Measurements from ENCODE around the gene MARCHF4. TPM values are rescaled to one million over a fixed set of nuclear protein-coding genes. Genes with fewer than 3 reads are reported as not detected.

The MARCHF4 gene
- total and polyA plus RNA-seq, 9 of the 15 experiments (the other 6 are each of a cell fraction or from before 2014, with no cell fraction given), result 0.05 TPM; not detected in 8

DNA sequence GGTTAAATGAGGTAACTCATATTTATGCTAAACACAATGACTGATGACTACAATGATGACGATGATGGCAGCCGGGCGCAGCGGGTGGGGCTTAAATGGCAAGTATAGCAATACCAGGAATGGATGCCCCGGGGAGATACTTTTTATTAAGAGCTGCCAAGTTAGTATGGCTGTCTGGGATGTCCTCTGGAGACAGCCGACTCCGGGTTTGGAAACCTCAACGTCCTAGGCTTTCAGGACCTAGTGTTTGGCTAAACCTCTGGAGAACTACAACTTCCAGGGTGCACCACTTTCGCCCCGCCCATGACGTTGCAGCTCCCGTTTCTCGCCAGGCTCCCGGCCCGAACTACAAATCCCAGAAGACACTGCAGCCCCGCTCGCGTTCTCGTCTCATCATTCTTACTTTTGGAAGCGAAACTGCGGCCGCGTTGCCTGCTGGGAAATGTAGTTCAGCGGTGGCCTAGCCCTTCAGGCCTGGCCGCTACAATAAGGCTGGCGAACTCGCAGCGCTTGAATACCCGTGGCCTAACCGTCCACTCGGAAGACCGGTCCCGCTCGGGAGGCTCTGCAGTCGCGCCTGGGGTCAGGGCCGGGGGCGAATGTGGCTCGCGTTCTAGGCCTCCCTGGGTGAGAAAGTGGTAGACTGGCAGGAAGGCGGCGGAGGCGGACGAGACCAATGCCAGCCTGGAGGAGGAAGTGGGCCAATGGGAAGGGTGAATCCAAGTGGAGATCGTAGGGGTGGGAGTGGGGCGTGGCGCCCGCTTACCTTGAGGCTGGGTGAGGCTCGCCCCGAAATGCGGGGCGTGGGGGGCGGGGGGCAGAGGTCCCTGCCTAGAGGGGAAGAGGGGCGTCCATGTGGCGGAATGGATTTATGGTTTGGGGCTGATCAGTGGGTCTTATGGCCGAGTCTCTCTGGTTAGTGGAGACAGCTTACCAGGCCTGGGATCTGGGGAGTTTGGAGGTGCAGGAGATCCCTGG, 40.0 kb upstream of the MARCHF4 start, which contains the start of gene SMARCAL1 (continued):
- TF ChIP-seq NCOA2 (IDR thresholded peaks at IDR 0.05; ENCODE audit: partially characterized antibody in 2 of 2), result no peak
- no peak for TF ChIP-seq CHD1 (IDR thresholded peaks at IDR 0.05; ENCODE audit: low read length)
- no peak for TF ChIP-seq NR2C1 (IDR thresholded peaks at IDR 0.05)
- peak; percentile 72 for TF ChIP-seq NR2C1 (tag; IDR thresholded peaks at IDR 0.05)
- TF ChIP-seq, protein P1, sequence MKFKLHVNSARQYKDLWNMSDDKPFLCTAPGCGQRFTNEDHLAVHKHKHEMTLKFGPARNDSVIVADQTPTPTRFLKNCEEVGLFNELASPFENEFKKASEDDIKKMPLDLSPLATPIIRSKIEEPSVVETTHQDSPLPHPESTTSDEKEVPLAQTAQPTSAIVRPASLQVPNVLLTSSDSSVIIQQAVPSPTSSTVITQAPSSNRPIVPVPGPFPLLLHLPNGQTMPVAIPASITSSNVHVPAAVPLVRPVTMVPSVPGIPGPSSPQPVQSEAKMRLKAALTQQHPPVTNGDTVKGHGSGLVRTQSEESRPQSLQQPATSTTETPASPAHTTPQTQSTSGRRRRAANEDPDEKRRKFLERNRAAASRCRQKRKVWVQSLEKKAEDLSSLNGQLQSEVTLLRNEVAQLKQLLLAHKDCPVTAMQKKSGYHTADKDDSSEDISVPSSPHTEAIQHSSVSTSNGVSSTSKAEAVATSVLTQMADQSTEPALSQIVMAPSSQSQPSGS (CRISPR knock-in tag; IDR thresholded peaks at IDR 0.05), result no peak
- TF ChIP-seq ZNF830 (CRISPR knock-in tag; IDR thresholded peaks at IDR 0.05), result no peak
- no peak for TF ChIP-seq ZNF316 (IDR thresholded peaks at IDR 0.05)
- TF ChIP-seq, protein P2, sequence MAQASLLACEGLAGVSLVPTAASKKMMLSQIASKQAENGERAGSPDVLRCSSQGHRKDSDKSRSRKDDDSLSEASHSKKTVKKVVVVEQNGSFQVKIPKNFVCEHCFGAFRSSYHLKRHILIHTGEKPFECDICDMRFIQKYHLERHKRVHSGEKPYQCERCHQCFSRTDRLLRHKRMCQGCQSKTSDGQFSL (CRISPR knock-in tag; IDR thresholded peaks at IDR 0.05), result no peak
- TF ChIP-seq, protein P2 (tag; IDR thresholded peaks at IDR 0.05), result no peak
- TF ChIP-seq PYGO2 (tag; IDR thresholded peaks at IDR 0.05), result no peak
- TF ChIP-seq, protein P3, sequence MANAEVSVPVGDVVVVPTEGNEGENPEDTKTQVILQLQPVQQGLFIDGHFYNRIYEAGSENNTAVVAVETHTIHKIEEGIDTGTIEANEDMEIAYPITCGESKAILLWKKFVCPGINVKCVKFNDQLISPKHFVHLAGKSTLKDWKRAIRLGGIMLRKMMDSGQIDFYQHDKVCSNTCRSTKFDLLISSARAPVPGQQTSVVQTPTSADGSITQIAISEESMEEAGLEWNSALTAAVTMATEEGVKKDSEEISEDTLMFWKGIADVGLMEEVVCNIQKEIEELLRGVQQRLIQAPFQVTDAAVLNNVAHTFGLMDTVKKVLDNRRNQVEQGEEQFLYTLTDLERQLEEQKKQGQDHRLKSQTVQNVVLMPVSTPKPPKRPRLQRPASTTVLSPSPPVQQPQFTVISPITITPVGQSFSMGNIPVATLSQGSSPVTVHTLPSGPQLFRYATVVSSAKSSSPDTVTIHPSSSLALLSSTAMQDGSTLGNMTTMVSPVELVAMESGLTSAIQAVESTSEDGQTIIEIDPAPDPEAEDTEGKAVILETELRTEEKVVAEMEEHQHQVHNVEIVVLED (CRISPR knock-in tag; IDR thresholded peaks at IDR 0.05), result peak; percentile 65
- TF ChIP-seq, protein P4, sequence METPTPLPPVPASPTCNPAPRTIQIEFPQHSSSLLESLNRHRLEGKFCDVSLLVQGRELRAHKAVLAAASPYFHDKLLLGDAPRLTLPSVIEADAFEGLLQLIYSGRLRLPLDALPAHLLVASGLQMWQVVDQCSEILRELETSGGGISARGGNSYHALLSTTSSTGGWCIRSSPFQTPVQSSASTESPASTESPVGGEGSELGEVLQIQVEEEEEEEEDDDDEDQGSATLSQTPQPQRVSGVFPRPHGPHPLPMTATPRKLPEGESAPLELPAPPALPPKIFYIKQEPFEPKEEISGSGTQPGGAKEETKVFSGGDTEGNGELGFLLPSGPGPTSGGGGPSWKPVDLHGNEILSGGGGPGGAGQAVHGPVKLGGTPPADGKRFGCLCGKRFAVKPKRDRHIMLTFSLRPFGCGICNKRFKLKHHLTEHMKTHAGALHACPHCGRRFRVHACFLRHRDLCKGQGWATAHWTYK (CRISPR knock-in tag; IDR thresholded peaks at IDR 0.05), result no peak
- no peak for TF ChIP-seq CBX3 (IDR thresholded peaks at IDR 0.05; ENCODE audit: borderline replicate concordance in 1 of 2, low read length in 2 of 2)
- TF ChIP-seq TFAM (CRISPR knock-in tag; conservative IDR thresholded peaks at IDR 0.05), result no peak
- TF ChIP-seq, protein P5, sequence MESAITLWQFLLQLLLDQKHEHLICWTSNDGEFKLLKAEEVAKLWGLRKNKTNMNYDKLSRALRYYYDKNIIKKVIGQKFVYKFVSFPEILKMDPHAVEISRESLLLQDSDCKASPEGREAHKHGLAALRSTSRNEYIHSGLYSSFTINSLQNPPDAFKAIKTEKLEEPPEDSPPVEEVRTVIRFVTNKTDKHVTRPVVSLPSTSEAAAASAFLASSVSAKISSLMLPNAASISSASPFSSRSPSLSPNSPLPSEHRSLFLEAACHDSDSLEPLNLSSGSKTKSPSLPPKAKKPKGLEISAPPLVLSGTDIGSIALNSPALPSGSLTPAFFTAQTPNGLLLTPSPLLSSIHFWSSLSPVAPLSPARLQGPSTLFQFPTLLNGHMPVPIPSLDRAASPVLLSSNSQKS (CRISPR knock-in tag; IDR thresholded peaks at IDR 0.05), result no peak
- no peak for TF ChIP-seq ZNF263 (CRISPR knock-in tag; IDR thresholded peaks at IDR 0.05; ENCODE audit: borderline replicate concordance)
- TF ChIP-seq ZNF41 (CRISPR knock-in tag; conservative IDR thresholded peaks at IDR 0.05), result no peak
- TF ChIP-seq, protein P6, sequence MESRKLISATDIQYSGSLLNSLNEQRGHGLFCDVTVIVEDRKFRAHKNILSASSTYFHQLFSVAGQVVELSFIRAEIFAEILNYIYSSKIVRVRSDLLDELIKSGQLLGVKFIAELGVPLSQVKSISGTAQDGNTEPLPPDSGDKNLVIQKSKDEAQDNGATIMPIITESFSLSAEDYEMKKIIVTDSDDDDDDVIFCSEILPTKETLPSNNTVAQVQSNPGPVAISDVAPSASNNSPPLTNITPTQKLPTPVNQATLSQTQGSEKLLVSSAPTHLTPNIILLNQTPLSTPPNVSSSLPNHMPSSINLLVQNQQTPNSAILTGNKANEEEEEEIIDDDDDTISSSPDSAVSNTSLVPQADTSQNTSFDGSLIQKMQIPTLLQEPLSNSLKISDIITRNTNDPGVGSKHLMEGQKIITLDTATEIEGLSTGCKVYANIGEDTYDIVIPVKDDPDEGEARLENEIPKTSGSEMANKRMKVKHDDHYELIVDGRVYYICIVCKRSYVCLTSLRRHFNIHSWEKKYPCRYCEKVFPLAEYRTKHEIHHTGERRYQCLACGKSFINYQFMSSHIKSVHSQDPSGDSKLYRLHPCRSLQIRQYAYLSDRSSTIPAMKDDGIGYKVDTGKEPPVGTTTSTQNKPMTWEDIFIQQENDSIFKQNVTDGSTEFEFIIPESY (CRISPR knock-in tag; IDR thresholded peaks at IDR 0.05), result no peak
- no peak for TF ChIP-seq ADNP (tag; IDR thresholded peaks at IDR 0.05)

Measured in K562 (cell line).